H9 (cell line): ENCODE data around the gene TK2. TPM values are rescaled to one million over a fixed set of nuclear protein-coding genes. Genes with fewer than 3 reads are reported as not detected.
A peak's percentile ranks its signal among the peaks of the same experiment; 100 is the strongest.

ENCODE experiments used
- DNase-seq: peaks from one replicate; pipeline ENCODE4 v3.0.0-alpha.2; 2017
- H2AFZ ChIP-seq: one replicate; pipeline ENCODE4 v1.6.1; 2013; ENCODE audit warnings: mild to moderate bottlenecking, low read length, control low read depth, moderate library complexity
- H2AK5ac ChIP-seq: 2 replicates; pipeline ENCODE4 v1.6.1; 2013; ENCODE audit warnings: low read length, control low read depth, mixed read lengths; ENCODE audit not compliant: insufficient read length
- H2BK120ac ChIP-seq: one replicate; pipeline ENCODE4 v1.6.1; 2013; ENCODE audit warnings: low read depth, mild to moderate bottlenecking, low read length, control low read depth, inconsistent platforms; ENCODE audit not compliant: poor library complexity, severe bottlenecking
- H2BK12ac ChIP-seq: 2 replicates; pipeline ENCODE4 v1.6.1; 2013; ENCODE audit warnings: low read length, control low read depth, mixed read lengths, low read depth; ENCODE audit not compliant: insufficient read length
- H2BK15ac ChIP-seq: 2 replicates; pipeline ENCODE4 v1.6.1; 2013; ENCODE audit warnings: low read depth, low read length, control low read depth
- H2BK20ac ChIP-seq: one replicate; pipeline ENCODE4 v1.6.1; 2013; ENCODE audit warnings: low read depth, mild to moderate bottlenecking, low read length, control low read depth, inconsistent platforms; ENCODE audit not compliant: poor library complexity, severe bottlenecking
- H2BK5ac ChIP-seq: 2 replicates; pipeline ENCODE4 v1.6.1; 2013; ENCODE audit warnings: low read length, control low read depth, mixed read lengths; ENCODE audit not compliant: insufficient read length
- H3K14ac ChIP-seq: 2 replicates; pipeline ENCODE4 v1.6.1; 2013; ENCODE audit warnings: low read length, control low read depth; ENCODE audit not compliant: insufficient read depth
- H3K18ac ChIP-seq: 2 replicates; pipeline ENCODE4 v1.6.1; 2013; ENCODE audit warnings: low read depth, mild to moderate bottlenecking, mixed read lengths, low read length, control low read depth; ENCODE audit not compliant: insufficient read length
- H3K23ac ChIP-seq: 2 replicates; pipeline ENCODE4 v1.6.1; 2013; ENCODE audit warnings: low read length, control low read depth, mixed read lengths, low read depth; ENCODE audit not compliant: insufficient read length
- H3K23me2 ChIP-seq: 2 replicates; pipeline ENCODE4 v1.6.1; 2013; ENCODE audit warnings: low read depth, mild to moderate bottlenecking, mixed read lengths, low read length, control low read depth; ENCODE audit not compliant: insufficient read length, poor library complexity, severe bottlenecking
- H3K27ac ChIP-seq: 2 replicates; pipeline ENCODE4 v1.5.1; 2013; ENCODE audit warnings: low read length, control low read depth, mixed read lengths, low read depth; ENCODE audit not compliant: insufficient read length
- H3K27me3 ChIP-seq: 2 replicates; pipeline ENCODE4 v1.6.1; 2013; ENCODE audit warnings: low read length, control low read depth, inconsistent platforms; ENCODE audit not compliant: insufficient read depth
- H3K4ac ChIP-seq: 2 replicates; pipeline ENCODE4 v1.6.1; 2013; ENCODE audit warnings: low read depth, mild to moderate bottlenecking, control low read depth, inconsistent platforms, low read length, moderate library complexity
- H3K4me1 ChIP-seq: 2 replicates; pipeline ENCODE4 v1.6.1; 2013; ENCODE audit warnings: low read length, control low read depth, inconsistent platforms; ENCODE audit not compliant: insufficient read depth
- H3K4me2 ChIP-seq: 2 replicates; pipeline ENCODE4 v1.6.1; 2013; ENCODE audit warnings: low read length, control low read depth, mixed read lengths; ENCODE audit not compliant: insufficient read length, insufficient read depth
- H3K56ac ChIP-seq: 2 replicates; pipeline ENCODE4 v1.6.1; 2013; ENCODE audit warnings: low read depth, mild to moderate bottlenecking, mixed read lengths, low read length, control low read depth; ENCODE audit not compliant: insufficient read length
- H3K79me1 ChIP-seq: 2 replicates; pipeline ENCODE4 v1.6.1; 2013; ENCODE audit warnings: low read depth, mild to moderate bottlenecking, moderate library complexity, low read length, control low read depth, inconsistent platforms; ENCODE audit not compliant: insufficient read depth, poor library complexity, severe bottlenecking
- H3K79me2 ChIP-seq: 2 replicates; pipeline ENCODE4 v1.6.1; 2013; ENCODE audit warnings: low read length, control low read depth, inconsistent platforms; ENCODE audit not compliant: insufficient read depth
- H3K9ac ChIP-seq: 2 replicates; pipeline ENCODE4 v1.6.1; 2013; ENCODE audit warnings: low read length, control low read depth, mixed read lengths; ENCODE audit not compliant: insufficient read length; ENCODE audit errors: extremely low read depth
- H3K9me3 ChIP-seq: one replicate; pipeline ENCODE4 v1.6.1; 2013; ENCODE audit warnings: low read depth, low read length, inconsistent platforms; ENCODE audit not compliant: control insufficient read depth
- H3T11ph ChIP-seq: one replicate; pipeline ENCODE4 v1.6.1; 2013; ENCODE audit warnings: mild to moderate bottlenecking, low read length, control low read depth, inconsistent platforms
- H4K20me1 ChIP-seq: one replicate; pipeline ENCODE4 v1.6.1; 2013; ENCODE audit not compliant: control insufficient read depth, insufficient read length, insufficient read depth
- H4K5ac ChIP-seq: 2 replicates; pipeline ENCODE4 v1.6.1; 2013; ENCODE audit warnings: low read depth, mild to moderate bottlenecking, mixed read lengths, low read length, control low read depth; ENCODE audit not compliant: insufficient read length
- H4K8ac ChIP-seq: replicated peaks from 2 replicates; pipeline ENCODE4 v1.6.1; 2013; ENCODE audit warnings: low read length, control low read depth, mixed read lengths, low read depth; ENCODE audit not compliant: insufficient read length
- H4K91ac ChIP-seq: 2 replicates; pipeline ENCODE4 v1.6.1; 2013; ENCODE audit warnings: low read depth, mild to moderate bottlenecking, moderate library complexity, mixed read lengths, low read length, control low read depth; ENCODE audit not compliant: insufficient read length
- H3K27ac Mint-ChIP-seq, 3 experiments: 2 replicates in 2 of 3; 3 replicates in 1 of 3; pipeline ENCODE4 v1.8.0; 2020 to 2021; ENCODE audit warnings: mixed read lengths in 3 of 3, mild to moderate bottlenecking in 1 of 3, moderate library complexity in 1 of 3
- H3K27me3 Mint-ChIP-seq: 2 replicates; pipeline ENCODE4 v1.8.0; 2021; ENCODE audit warnings: low read depth, mild to moderate bottlenecking, moderate library complexity, mixed read lengths
- H3K36me3 Mint-ChIP-seq, 3 experiments: 2 replicates in 2 of 3; 3 replicates in 1 of 3; pipeline ENCODE4 v1.8.0; 2020 to 2021; ENCODE audit warnings: low read depth in 3 of 3, mixed read lengths in 3 of 3; ENCODE audit not compliant: insufficient read depth in 1 of 3
- H3K4me1 Mint-ChIP-seq, 2 experiments: 2 replicates each; pipeline ENCODE4 v1.8.0; 2020; ENCODE audit warnings: mixed read lengths in 2 of 2
- H3K4me3 Mint-ChIP-seq, 2 experiments: 2 replicates in 1 of 2; 3 replicates in 1 of 2; pipeline ENCODE4 v1.8.0; 2020 to 2021; ENCODE audit warnings: mild to moderate bottlenecking in 2 of 2, mixed read lengths in 2 of 2, moderate library complexity in 1 of 2
- H3K9me3 Mint-ChIP-seq, 2 experiments: 2 replicates in 1 of 2; 3 replicates in 1 of 2; pipeline ENCODE4 v1.8.0; 2020; ENCODE audit warnings: mild to moderate bottlenecking in 2 of 2, mixed read lengths in 2 of 2, moderate library complexity in 1 of 2
- WGBS: extraction: QIAGEN DNeasy Blood & Tissue Kit; methylation state at CpG from one replicate; pipeline ENCODE4 v1.1.7; 2013; ENCODE audit warnings: missing lambda C conversion rate, low lambda C conversion rate, mixed read lengths; ENCODE audit not compliant: insufficient read length; ENCODE audit errors: extremely low coverage; 5-methylcytosine and 5-hydroxymethylcytosine counted together
- total RNA-seq: library from RNA; stranded (reverse); gene quantifications from 2 replicates; pipeline ENCODE4 v1.2.1, GENCODE V29; 2021
- TF ChIP-seq, protein P1 (sequence below): fragments of 200-600 bp; sonication (generic); conservative IDR thresholded peaks from 3 replicates; pipeline ENCODE4 v1.8.0; 2021; ENCODE audit warnings: antibody characterized with exemption, mild to moderate bottlenecking

TK2 gene
- total RNA-seq, 1 experiment from 2014 or later: 5.2 TPM

DNA sequence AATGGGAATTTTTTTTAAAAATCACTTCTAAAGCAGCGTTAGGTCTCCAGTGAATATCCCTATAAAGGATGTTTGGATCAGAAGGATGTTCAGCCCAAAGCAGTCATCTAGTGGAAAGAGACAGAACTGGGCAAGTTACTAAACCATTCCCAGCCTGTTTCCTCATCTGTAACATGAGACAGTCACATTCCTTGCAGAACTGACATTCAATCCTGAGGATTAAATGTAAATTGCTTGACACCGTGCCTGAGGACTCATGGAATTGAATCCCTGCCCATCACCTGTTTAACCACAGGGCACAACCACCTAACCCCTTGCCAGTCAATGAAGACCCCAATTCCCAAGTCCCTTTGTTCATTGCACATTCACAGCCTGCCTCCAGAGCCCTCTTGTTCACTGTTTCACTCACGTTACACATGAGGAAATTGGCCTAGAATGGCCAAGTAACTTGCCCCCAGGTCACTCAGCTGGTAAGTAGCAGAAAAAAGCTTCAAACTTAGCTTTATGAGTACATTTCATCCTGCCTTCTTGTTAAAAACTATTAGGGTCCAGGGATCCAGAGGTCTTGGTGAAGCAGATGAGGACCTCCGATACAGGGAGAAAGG lies 30.8 kb upstream of the TK2 start:
- H3K27me3 Mint-ChIP-seq: peaks cover 35% of the 10 kb centered on the region
- Histone ChIP-seq H3K14ac (no peak overlapping the region), H3K4me1 (no peaks in the 10 kb centered on the region; the same call in 1 of the 2 replicates), H4K91ac (no peak overlapping the region), H2AK5ac (no peak overlapping the region), H3K27me3 (peaks cover 13% of the 10 kb centered on the region; the same call in 1 of the 2 replicates), H4K5ac (no peak overlapping the region), H3K4me2 (no peak overlapping the region), H3K9me3 (no peaks in the 10 kb centered on the region), H3K56ac (no peak overlapping the region), H3K23me2 (no peaks in the 10 kb centered on the region), H3K18ac (no peak overlapping the region), H2BK5ac (no peak overlapping the region), H3K79me2 (no peaks in the 10 kb centered on the region), H3K23ac (no peak overlapping the region), H3K4ac (no peak overlapping the region), H3K79me1 (no peaks in the 10 kb centered on the region), H2BK15ac (no peak overlapping the region), H3T11ph (no peak overlapping the region), H3K27ac (no peak overlapping the region), H2AFZ (no peak overlapping the region), H3K9ac (no peak overlapping the region), H2BK20ac (no peak overlapping the region), H2BK12ac (no peak overlapping the region), H4K20me1 (no peaks in the 10 kb centered on the region), H4K8ac (no peak overlapping the region), H2BK120ac (no peak overlapping the region)
- no peak for DNase-seq
- no peaks in the 10 kb centered on the region for H3K9me3 Mint-ChIP-seq
- H3K4me3 Mint-ChIP-seq: peak overlapping the region in 1 of 2 experiments; percentile 8; a peak in 1 of 5 replicates
- TF ChIP-seq, protein P1, sequence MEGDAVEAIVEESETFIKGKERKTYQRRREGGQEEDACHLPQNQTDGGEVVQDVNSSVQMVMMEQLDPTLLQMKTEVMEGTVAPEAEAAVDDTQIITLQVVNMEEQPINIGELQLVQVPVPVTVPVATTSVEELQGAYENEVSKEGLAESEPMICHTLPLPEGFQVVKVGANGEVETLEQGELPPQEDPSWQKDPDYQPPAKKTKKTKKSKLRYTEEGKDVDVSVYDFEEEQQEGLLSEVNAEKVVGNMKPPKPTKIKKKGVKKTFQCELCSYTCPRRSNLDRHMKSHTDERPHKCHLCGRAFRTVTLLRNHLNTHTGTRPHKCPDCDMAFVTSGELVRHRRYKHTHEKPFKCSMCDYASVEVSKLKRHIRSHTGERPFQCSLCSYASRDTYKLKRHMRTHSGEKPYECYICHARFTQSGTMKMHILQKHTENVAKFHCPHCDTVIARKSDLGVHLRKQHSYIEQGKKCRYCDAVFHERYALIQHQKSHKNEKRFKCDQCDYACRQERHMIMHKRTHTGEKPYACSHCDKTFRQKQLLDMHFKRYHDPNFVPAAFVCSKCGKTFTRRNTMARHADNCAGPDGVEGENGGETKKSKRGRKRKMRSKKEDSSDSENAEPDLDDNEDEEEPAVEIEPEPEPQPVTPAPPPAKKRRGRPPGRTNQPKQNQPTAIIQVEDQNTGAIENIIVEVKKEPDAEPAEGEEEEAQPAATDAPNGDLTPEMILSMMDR: no peak
- no CpG with 5 or more reads among the region's 4 CpGs for WGBS
- peaks cover 26 to 30% of the 10 kb centered on the region in 2 experiments for H3K4me1 Mint-ChIP-seq
- H3K27ac Mint-ChIP-seq: peak overlapping the region in 1 of 3 experiments; percentile 29; a peak in 1 of 7 replicates
- no peaks in the 10 kb centered on the region for H3K36me3 Mint-ChIP-seq
